Brain pericyte (primary cell): ENCODE data around the gene TTC38.

Experiments
- DNase-seq: peaks from one replicate; pipeline ENCODE4 v3.0.0-alpha.2; 2012; ENCODE audit warnings: low read depth, low spot score

The TTC38 gene

DNA sequence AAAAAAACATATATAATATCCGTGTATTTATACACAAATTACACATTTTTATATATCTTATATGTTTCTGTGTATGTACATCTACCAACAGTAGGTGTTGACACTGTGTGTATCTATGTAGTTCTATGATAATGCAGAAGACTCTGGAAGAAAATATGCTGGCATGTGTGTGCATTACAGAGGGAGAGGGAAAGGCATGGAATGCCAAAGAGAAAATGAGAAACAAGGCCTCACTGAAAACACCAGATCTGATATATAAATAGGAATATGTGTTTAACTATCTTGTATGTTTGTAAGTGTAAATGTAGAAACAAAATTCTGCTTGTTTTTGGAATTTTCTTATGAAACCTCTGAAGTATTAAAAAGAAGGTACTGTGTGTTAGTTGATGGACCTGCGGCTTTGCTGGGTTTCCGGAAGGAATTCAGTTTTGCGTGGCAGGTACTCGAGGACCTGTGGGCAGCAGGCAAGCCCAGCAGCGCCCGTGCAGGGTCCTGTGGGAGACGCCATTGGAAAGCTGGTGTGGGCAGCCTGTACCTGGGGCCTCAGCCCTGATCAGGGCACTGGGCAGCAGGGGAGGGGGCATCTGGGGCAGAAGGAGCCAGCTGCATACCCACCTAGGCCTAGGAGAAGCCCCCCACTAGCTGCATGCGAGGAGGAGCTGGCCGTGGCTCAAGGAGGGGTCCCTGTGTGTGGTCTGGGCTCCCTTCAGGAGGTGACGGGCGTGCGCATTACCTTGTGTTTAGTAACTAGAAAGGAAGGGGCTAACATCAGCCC, 60.1 kb downstream of the TTC38 start:
- no peak for DNase-seq

DNA sequence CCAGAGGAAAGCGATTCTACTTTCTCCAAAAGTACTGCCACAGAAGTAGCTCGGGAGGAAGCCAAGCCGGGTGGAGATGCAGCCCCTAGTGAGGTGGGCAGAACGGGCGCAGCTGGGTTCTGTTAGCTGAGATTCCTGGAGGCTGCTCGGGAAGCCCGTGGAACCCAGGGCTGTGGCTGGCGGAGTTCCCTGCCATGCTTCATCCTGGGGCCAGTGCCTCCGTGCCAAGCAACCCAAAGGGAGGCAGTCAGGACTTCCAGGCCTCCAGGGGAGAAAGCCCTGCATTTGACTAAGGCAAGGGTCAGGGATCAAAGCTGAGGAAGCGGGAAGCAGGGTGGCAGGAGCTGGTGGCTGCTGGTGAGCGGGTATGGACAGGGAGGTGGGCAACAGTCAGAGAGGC, 61.0 kb downstream of the TTC38 start:
- DNase-seq = no peak

DNA sequence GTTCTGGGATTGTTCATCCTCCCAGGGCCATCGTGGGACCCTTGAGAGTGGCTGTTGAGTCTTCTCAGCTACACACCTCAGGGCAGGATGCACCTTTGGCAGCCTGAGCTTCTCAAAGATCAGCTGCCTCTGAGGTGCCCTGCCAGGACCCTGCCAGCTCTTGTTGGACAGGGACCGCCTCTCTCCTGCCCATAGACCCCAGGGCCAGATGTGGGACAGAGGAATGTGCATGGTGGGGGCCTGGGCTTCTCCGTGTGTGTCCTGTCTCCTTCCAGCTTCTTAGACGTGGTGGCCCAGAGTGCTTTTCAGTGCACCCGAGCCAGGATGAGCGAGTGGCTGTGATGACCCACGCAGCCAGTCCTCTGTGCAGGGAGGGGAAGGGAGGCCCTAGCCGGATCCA, 61.8 kb downstream of the TTC38 start:
- DNase-seq = no peak

DNA sequence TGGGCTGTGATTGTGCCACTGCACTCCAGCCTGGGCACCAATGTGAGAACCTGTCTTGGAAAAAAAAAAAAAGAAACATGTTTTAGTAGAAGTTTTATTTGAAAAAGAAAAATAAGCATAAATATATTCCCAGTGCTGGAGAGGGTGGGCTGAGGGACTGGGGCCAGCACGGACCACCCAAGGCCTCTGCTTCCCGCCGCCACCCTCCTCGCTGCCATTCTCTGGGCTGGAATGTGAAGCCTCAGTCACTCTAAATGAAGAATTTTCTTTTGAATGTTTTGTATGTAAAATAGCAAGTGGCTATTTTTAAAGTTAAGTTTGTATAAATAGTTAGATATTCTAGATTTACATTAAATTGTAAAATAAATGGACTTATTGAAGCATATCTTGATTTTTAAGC, 62.6 kb downstream of the TTC38 start:
- no peak for DNase-seq

DNA sequence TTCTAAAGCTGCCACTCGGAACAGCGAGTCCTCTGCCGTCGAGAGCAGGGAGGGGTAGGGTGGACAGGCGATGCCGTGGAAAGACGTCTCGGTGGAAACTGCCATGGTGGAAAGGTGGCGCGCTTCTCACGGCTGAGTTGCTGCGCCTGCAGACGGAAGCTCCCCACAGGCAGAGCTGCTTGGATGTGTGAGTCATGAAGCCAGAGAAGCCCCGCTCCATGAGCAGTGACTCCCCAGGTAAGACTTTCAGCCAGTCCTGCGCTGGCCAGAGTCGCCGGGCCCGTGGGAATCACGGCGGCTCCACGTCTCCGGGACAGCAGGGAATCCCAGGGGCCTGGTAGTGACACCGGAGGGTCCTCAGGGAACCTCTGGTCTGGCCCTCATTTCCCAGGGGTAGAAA, 63.7 kb downstream of the TTC38 start:
- DNase-seq = no peak

DNA sequence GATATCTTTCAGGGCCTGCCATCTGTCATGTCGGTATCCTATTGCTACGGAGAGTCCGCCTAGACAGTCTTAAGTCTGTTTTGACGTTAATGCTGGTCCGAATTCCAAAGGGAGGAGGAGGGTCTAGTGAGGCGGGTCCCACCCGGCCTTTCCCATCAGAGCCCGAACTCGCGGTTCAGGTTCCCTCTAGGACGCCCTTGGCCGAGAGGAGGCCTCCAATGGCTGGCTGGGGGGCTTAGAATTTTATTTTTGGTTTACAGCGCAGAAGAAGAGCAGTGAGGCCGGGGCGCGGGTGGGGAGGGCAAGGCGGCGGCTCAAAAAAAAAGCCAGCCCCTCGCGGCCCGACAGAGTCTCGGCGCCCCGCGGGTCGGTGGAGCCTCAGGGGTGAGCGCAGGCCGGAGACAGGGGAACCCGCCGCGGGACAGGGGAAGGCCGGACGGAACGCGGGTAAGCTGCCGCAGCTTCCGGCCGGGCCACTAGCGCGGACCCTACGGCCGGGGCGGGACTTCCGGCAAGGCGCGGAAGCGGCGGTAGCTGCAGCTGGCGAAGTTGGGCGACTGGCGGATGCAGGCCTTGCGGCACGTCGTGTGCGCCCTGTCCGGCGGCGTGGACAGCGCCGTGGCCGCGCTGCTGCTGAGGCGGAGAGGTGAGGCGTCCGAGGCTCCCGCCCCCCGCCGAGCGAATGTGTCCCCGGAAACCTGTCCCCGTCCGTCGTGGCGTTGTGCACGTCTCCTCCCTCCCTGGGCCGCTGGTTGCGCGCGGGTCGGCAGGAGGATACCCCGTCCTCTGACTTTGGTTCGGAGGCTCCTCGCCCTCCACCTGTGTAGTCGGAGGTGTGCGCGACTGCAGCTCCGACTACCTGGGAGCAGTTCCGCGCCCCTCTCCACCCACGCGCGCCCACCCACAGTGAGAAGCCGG, 67.7 kb downstream of the TTC38 start, which contains the start of gene TRMU:
TRMU (plus strand) TSS at position 514 of the 918 bp plus-strand sequence; CDS start at position 565, 51 bp downstream.
- peak; percentile 60 for DNase-seq

DNA sequence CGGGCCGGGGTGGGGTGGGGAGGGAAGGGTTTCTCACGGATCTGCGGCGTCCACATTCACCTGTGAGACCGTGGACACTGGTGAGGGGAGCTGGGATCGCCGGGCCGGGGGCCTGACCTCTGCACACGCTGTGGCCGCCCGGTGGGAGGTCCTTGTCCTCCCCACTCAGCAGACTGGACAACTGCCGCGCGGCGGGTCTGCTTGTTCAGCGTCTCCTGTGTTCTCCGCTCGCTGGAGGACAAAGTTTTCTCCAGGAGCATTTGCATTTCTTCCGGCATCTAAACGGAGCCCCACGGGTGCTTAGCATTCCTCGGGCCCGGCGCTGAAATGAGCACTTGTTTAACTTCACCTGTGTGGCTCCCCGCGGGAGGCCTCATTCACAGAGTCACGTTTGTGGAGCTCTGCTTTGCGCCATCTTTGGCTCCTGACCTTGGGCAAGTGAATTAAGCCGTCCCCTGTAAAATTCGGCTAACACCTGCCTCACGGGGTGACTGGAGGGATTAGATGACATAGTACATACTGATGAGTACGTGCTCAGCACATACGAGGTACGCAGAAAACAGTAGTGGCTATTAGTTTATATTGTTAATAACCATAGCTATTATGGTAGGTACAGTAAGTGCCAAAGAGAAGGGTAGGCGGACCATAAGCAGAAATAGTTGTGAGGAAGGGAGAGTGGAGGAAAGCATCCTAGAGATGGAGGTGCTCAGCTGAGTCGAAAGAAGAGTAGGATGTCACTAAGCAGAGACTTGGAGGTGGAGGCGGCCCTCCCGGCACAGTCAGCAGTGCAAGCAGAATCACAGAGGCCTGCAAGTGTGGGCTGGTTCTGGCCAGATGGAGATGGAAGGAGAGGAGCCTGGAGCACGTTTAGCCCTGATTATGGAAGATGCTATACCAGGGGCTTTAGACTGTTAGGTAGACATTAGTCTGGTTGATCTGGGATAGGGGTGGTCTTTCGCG, 68.6 kb downstream of the TTC38 start:
- DNase-seq = no peak

DNA sequence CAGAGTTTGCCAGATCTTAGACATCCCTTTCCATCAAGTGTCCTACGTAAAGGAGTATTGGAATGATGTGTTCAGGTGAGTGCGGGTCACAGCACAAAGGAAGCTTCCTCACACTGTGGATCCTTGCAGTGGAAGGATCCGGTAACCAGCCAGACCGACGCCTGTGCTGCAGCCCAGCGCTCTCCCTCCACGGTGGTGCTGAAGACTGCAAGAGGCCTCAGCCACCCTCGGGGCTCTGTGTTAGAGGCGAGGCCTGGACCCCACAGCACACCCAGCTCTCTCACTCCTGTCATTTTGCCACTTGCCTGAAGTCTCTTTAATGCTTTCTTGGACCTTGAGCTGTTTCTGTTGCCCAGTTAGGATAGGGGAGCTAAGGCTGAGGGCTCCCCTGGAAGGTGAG, 70.1 kb downstream of the TTC38 start:
- no peak for DNase-seq

DNA sequence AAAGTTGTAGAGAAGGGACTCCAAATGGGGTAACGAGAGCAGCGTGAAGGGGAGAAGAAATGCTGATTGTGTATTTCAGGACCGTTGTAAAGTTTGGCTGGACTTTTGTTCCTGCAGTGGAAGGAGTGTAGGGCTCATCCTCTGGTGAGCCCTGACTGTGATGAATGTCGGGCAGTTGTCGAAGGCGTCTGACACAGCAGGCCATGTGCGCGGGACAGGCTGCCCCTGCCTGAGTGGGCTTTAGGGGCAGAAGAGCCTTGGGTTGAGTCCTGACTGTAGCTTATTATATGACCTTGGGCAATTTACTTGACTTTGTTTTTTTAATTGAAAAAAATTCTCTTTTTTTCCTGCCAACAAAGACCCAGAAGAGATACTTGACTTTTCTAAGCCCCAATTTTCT, 70.8 kb downstream of the TTC38 start:
- DNase-seq = no peak

DNA sequence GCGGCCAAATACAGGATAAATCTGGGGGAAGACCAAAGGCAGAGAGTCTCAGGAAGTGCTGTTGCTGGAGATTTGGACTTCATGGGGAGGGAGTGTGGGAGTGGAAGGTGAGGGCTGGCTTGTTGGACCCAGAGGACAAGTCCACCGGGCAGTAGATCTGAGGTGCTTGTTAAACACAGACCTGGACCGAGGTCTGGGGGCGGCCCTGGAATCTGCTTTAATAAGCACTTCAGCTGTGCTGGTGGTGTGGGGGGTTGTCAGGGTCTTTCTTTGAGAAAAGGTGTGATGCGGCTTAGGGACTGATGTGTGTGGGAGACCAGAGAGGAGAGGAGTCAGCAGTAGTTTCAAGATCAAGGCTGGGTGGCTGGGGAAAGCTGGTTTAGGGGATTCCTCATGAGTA, 72.1 kb downstream of the TTC38 start:
- no peak for DNase-seq

DNA sequence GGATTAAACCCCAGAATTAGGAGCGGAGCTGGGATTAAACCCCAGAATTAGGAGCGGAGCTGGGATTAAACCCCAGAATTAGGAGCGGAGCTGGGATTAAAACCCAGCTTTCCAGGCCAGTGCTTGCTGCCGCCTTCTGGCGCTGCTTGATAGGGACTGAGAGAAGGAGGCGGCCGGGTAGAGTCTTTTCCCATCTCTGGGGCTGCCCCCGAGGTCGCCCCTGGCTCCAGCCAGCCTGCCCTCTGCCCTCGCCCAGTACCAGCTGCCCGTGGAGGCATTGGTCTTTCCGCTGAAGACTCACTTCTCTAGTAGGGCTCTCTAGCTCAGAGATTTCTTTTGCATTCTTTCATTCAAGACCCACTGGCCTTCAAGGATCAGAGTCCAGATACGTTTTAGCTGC, 72.9 kb downstream of the TTC38 start:
- DNase-seq = no peak
